Measurements from ENCODE around the gene NUP205. TPM values are rescaled to one million over a fixed set of nuclear protein-coding genes. Genes with fewer than 3 reads are reported as not detected.
A peak's percentile ranks its signal among the peaks of the same experiment; 100 is the strongest.
"Not testable (repeated sequence)": the region's sequence is repeated elsewhere in the genome, so short reads cannot be mapped to it uniquely, and the experiment has no call there.

Gene NUP205
- total RNA-seq, 1 donor, result 42.4 TPM

DNA sequence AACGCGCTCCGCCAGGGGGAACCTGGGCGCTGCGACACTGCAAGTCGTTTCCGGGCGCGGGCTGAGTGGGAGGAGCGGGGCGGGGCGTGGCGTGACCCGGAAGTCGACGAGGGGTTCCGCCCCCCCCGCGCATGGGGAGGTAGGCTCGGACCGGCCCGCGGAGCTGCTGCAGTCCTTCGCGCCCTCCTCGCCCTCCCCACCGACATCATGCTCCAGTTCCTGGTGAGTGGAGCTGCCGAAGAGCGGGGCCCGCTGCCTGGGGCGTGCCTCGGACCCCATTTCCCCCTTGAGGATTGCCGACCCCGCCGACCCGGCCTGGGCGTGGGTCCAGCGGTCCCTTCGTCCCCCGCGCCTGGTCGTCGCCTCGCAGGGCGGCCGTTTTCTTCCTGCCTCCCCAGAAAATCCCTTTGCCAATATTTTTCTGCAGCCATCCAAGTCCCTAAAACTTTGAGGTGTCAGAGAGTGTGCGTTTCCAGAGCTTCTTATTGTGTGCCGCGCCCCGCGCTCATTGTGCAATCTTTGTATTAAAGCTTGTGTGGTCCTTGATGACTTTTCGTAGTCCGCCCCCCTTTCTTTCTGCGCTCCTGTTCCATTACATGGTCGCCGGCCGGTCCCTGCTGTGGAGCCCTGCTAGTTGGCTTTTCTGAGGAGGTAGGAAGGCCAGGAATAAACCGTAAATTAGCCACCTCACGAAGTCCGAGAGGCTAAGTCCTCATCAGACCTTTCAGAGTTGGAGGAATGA, 104.8 kb downstream of the NUP205 start, which contains the start of gene STMP1:
TSS of gene STMP1 (plus strand) at position 142 of the 742 bp plus-strand sequence.
- H3K4me3 ChIP-seq (ENCODE audit: low read length), result peak within 1 kb of the TSS; percentile 97

DNA sequence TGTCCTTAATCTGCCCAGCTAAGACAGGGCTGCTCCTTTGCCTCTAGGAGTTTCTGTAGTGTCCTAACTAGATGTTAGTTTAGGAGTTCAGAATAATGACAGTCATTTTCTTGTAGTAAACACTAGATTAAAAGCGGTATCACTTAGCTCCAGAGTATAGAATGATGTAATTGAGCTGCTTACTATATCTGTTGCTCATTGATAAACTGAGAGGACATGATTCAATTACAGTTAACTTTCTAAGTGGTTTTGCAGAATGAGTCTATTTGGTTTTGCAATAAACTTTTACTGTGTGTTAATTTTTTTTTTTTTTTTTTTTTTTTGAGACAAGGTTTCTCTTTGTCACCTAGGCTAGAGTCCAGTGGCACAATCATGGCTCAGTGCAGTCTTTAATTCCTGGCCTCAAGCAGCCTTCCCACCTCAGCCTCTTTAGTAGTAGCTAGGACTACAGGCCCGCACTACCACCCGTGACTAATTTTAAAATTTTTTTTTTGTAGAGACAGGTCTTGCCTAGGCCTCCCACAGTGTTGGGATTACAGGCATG, 106.4 kb downstream of the NUP205 start:
- Histone ChIP-seq H3K4me3 (ENCODE audit: low read length) (no peak overlapping the region), H3K27me3 (ENCODE audit: insufficient read depth, low read length) (no peaks in the 10 kb centered on the region), H3K9me3 (ENCODE audit: low read depth, low read length) (no peaks in the 10 kb centered on the region), H3K4me1 (ENCODE audit: insufficient read depth, low read length) (peaks cover 53% of the 10 kb centered on the region)

More for the DNA sequence above, 104.8 kb downstream of the NUP205 start, which contains the start of gene STMP1:
- Histone ChIP-seq H3K4me1 (ENCODE audit: insufficient read depth, low read length) (peaks cover 55% of the 10 kb centered on the region), H3K27me3 (ENCODE audit: insufficient read depth, low read length) (no peaks in the 10 kb centered on the region), H3K9me3 (ENCODE audit: low read depth, low read length) (no peaks in the 10 kb centered on the region)

DNA sequence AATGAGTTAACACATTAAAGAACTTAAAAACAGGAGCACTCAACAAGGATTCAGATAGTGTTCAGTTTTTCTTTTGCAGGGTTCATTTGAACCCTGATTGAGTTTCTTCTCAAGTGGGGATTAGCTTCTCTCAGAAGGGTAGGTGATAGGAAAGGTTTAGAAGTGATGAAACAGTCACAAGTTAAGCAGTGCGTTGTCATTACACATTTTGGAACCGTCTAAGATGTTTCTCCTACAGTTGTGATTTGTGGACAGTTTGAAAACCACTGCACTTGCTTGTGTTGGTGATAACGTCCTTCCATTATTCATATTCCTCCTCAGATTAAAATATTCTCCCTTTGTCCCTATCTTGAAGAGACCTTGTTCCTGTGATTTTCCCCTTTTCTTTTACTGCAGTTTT, 107.3 kb downstream of the NUP205 start:
- no peaks in the 10 kb centered on the region for H3K9me3 ChIP-seq (ENCODE audit: low read depth, low read length)
- H3K4me3 ChIP-seq (ENCODE audit: low read length), result no peak overlapping the region
- H3K4me1 ChIP-seq (ENCODE audit: insufficient read depth, low read length), result peaks cover 43% of the 10 kb centered on the region
- no peaks in the 10 kb centered on the region for H3K27me3 ChIP-seq (ENCODE audit: insufficient read depth, low read length)

DNA sequence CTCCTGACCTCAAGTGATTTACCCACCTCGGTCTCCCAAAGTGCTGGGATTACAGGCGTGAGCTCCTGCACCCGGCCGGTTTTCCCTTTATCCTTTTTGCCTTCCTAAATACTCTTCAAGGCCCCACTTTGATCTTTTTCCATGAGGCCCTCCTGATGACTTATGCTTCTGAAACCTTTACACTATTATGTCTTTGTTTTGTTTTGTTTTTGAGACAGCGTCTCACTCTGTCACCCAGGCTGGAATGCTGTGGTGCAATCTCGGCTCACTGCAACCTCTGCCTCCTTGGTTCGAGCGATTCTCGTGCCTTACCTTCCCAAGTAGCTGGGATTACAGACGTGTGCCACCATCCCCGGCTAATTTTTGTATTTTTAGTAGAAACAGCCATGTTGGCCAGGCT, 108.4 kb downstream of the NUP205 start:
- Histone ChIP-seq H3K9me3 (ENCODE audit: low read depth, low read length) (no peaks in the 10 kb centered on the region), H3K27me3 (ENCODE audit: insufficient read depth, low read length) (no peaks in the 10 kb centered on the region), H3K4me1 (ENCODE audit: insufficient read depth, low read length) (peaks cover 42% of the 10 kb centered on the region), H3K4me3 (ENCODE audit: low read length) (no peak overlapping the region)

DNA sequence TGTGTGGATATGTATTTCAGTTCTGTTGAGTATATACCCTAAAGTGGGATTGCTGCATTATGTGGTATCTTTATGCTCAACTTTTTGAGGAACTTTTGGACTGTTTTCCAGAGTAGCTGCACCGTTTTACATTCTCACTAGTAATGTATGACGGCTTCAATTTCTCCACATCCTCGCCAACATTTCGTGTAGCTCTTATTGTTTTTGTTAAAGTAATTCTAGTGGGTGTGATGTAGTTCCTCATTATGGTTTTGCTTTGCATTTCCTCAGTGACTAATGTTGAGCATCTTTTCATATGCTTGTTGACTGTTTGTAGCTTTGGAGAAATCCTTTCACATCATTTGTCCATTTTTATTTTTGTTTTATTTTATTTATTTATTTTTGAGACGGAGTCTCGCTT, 109.1 kb downstream of the NUP205 start:
- no peaks in the 10 kb centered on the region for H3K9me3 ChIP-seq (ENCODE audit: low read depth, low read length)
- no peak overlapping the region for H3K4me3 ChIP-seq (ENCODE audit: low read length)
- H3K27me3 ChIP-seq (ENCODE audit: insufficient read depth, low read length), result no peaks in the 10 kb centered on the region
- H3K4me1 ChIP-seq (ENCODE audit: insufficient read depth, low read length), result peaks cover 39% of the 10 kb centered on the region

DNA sequence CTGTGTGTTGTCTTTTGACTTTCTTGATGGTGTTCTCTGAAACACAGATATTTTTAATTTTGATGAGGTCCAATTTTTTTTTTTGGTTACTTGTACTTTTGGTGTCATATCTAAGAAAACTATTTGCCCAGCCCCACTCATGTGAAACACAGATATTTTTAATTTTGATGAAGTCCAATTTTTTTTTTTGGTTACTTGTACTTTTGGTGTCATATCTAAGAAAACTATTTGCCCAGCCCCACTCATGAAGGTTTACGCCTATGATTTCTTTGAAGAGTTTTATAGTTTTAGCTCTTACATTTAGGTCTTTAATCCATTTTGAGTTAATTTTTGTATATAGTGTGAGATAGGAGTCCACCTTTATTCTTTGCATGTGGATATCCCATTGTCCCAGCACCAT, 109.9 kb downstream of the NUP205 start:
- not testable (repeated sequence) for H3K4me3 ChIP-seq (ENCODE audit: low read length); H3K27me3 ChIP-seq (ENCODE audit: insufficient read depth, low read length); H3K9me3 ChIP-seq (ENCODE audit: low read depth, low read length)
- H3K4me1 ChIP-seq (ENCODE audit: insufficient read depth, low read length), result peaks cover 36% of the 10 kb centered on the region

DNA sequence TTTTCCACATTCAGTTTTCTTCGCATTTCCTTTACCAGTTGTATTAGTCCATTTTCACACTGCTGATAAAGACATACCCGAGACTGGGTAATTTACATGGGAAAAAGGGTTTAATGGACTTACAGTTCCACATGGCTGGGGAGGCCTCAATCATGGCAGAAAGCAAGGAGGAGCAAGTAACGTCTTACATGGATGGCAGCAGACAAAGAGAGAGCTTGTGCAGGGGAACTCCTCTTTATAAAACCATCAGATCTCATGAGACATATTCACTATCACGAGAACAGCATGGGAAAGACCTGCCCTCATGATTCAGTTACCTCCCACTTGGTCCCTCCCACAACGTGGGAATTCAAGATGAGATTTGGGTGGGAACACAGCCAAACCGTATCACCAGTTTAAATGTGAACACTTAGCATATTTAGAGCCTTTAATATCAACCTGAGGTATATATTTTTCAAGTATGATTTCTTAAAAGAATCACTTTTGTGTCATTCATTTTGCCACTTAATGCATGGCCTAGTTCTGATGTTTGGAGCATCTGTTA, 111.2 kb downstream of the NUP205 start:
- H3K4me1 ChIP-seq (ENCODE audit: insufficient read depth, low read length), result peaks cover 23% of the 10 kb centered on the region
- not testable (repeated sequence) for H3K27me3 ChIP-seq (ENCODE audit: insufficient read depth, low read length); H3K4me3 ChIP-seq (ENCODE audit: low read length)

DNA sequence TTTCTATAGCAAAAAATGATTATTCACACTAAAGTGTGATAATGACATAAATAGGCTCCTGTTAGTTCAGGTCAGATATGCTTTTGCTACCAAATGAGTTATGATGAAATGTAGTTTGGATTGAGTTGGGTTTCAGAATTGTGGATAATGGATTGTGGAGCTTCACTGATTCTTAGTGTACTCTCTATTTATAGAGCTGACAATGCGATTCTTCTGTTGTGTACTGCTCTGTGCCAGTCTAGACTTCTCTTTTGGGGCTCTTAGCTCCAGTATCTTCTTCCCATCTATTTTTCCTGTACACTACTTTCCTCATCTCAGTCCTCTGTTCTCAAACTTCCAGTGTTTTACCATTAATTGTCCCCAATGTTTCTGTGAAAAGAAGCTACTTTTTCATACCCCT, 112.1 kb downstream of the NUP205 start:
- Histone ChIP-seq H3K4me3 (ENCODE audit: low read length) (no peak overlapping the region), H3K9me3 (ENCODE audit: low read depth, low read length) (no peaks in the 10 kb centered on the region), H3K27me3 (ENCODE audit: insufficient read depth, low read length) (no peaks in the 10 kb centered on the region), H3K4me1 (ENCODE audit: insufficient read depth, low read length) (peaks cover 16% of the 10 kb centered on the region)

More for the DNA sequence above, 111.2 kb downstream of the NUP205 start:
- H3K9me3 ChIP-seq (ENCODE audit: low read depth, low read length), result not testable (repeated sequence)

DNA sequence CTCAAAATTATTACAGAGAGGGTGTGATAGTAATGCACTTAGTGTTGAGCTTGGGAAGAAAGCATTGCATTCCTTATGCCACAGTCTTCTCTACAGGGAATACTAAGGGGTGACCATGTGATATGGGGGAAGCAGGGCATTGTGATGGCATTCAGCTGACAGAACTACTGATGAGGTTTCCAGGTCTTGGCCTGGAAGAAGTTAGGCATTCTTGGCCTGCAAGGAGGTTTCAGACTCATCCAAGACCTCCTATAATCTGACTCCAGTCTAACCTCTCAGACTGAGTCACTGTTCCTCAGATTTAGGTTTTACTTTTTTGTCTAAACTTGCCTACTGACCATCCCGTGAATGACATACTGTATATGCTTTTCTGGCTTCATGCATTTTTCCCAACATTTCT, 112.5 kb downstream of the NUP205 start:
- Histone ChIP-seq H3K4me3 (ENCODE audit: low read length) (no peak overlapping the region), H3K9me3 (ENCODE audit: low read depth, low read length) (no peaks in the 10 kb centered on the region), H3K4me1 (ENCODE audit: insufficient read depth, low read length) (peaks cover 16% of the 10 kb centered on the region), H3K27me3 (ENCODE audit: insufficient read depth, low read length) (no peaks in the 10 kb centered on the region)

DNA sequence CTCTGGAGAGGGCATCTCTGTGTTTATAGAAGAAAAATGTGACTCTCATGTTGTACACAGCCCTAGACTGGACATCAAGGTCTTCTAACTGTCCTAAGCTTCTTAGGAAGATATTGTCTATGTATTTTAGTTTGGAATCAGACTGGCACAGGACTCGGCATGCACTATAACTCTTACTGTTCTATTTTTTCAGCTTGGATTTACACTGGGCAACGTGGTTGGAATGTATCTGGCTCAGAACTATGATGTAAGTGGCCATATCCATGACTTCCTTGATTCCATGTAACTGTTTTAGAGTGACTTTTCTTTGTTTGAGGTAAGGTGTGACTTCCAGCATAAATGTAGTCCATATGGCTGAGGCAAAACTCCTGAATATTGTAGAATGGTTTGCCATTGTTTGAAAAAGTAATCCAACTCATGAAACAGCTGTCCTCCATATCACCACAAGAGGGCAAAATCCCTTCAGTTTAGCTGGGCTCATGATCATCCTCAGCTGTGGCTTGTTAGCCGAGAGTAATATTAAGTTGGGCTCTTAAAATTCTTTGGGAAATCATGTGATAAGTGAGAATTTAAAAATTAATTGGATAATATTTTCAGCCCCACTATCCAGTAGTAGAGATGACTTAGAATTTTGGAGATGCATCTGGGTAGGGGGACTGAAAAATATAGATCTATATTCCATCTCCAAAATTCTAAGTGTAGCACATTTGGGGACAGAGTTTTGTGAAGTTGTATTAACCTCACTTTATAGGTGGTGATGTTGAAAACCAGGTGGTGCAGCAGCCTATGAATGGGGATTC, 115.0 kb downstream of the NUP205 start:
- no peaks in the 10 kb centered on the region for H3K9me3 ChIP-seq (ENCODE audit: low read depth, low read length)
- no peak overlapping the region for H3K4me3 ChIP-seq (ENCODE audit: low read length)
- H3K4me1 ChIP-seq (ENCODE audit: insufficient read depth, low read length), result no peaks in the 10 kb centered on the region
- H3K27me3 ChIP-seq (ENCODE audit: insufficient read depth, low read length), result no peaks in the 10 kb centered on the region

DNA sequence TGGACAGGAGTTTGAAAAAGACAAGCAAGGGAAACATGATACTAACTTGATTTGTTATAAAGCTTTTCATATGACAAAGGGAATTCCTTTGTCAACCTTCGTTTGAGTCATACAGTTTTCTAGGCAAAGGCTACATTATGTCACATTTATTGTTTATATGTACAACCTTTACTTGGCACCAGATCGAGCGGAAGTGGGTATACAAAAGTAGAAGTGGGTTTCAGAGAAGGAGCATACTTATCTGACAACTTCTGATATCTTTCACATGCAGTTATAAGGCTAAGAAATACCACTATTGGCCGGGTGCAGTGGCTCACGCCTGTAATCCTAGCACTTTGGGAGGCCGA, 115.6 kb downstream of the NUP205 start:
- Histone ChIP-seq H3K4me3 (ENCODE audit: low read length) (no peak overlapping the region), H3K4me1 (ENCODE audit: insufficient read depth, low read length) (no peaks in the 10 kb centered on the region), H3K27me3 (ENCODE audit: insufficient read depth, low read length) (no peaks in the 10 kb centered on the region), H3K9me3 (ENCODE audit: low read depth, low read length) (no peaks in the 10 kb centered on the region)

DNA sequence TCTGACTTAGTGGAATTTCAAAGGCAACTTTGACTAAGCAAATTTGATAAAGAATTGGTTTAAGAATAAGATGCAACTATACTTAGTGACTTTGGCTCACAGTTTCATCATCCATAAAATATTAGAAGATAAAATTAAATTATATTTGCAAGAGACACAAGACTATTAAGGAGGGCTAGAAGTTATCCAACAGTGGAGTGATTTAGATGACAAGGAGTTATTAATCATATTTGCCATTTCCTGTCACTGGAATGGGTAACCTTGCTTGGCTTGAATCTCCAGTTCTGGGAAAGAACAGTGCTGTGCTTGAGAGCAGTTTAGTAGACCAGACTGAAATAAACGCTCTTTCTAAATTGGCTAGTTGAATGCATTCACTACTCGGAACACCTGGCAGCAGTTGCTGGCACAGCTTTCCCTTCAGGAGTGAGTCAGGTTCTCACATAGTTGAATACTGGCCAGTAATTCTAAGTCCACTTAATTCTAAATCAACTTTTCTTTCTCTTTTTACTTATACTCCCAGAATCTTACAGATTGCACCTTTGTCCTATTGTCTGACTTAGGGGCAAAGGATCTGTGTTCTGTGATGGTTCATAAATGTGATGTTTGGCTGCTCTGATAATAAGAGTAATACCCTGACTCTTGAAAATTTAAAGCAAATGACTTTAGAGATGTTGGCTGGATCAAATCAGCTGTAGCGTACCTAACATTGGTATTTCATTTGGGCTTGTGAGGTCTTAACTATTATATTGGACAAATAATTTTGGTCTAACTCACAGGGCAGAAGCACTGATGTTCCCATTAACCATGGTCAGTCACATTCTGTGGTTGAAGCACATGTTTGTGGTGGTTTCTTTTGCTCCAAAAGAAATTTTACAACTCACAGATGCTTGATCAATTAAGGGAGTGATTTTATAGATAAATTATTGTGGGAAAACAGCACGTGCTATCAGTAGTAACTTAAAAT, 121.2 kb downstream of the NUP205 start:
- H3K4me3 ChIP-seq (ENCODE audit: low read length), result no peak overlapping the region
- no peaks in the 10 kb centered on the region for H3K4me1 ChIP-seq (ENCODE audit: insufficient read depth, low read length)
- no peaks in the 10 kb centered on the region for H3K27me3 ChIP-seq (ENCODE audit: insufficient read depth, low read length)
- no peaks in the 10 kb centered on the region for H3K9me3 ChIP-seq (ENCODE audit: low read depth, low read length)

DNA sequence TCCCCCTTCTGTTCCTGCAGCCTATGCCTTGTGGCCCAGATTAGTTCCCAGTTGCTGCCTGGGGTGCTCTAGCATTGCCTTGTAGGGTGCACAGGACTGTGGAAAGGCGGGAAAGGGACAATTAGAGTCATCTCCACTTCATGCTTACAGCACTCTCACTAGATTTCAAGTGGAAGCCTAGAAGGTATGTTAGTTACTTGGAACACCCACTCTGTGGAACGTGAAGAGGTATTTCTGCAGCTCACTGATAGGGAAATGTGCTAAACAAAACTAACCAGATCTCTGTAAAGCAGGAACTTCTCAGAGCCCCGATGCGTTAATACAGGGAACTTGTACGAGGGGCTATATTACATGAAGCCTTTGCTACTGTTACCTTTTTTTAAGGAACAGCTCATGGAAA, 124.0 kb downstream of the NUP205 start:
- no peaks in the 10 kb centered on the region for H3K4me1 ChIP-seq (ENCODE audit: insufficient read depth, low read length)
- H3K9me3 ChIP-seq (ENCODE audit: low read depth, low read length), result no peaks in the 10 kb centered on the region
- no peak overlapping the region for H3K4me3 ChIP-seq (ENCODE audit: low read length)
- H3K27me3 ChIP-seq (ENCODE audit: insufficient read depth, low read length), result no peaks in the 10 kb centered on the region

DNA sequence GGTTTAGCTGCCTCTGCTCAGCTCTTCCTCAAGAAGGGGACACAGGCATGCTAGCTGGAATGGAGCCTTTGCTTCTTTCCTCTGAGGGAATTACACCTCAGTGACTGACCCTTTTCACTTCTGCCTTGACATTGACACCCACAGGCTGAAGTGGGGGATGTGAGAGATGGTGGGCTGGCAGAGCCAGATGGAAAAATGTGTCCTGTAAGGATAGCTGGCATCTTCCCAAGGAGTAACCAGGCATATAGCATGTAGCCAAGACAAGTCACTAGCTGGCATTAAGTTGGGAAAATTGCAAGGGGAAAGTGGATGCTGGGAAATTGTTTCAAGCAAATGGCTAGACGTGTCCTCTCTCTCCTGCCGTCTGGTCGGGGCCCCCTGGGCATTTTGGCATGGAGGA, 124.5 kb downstream of the NUP205 start:
- H3K4me3 ChIP-seq (ENCODE audit: low read length), result no peak overlapping the region
- no peaks in the 10 kb centered on the region for H3K9me3 ChIP-seq (ENCODE audit: low read depth, low read length)
- H3K27me3 ChIP-seq (ENCODE audit: insufficient read depth, low read length), result no peaks in the 10 kb centered on the region
- no peaks in the 10 kb centered on the region for H3K4me1 ChIP-seq (ENCODE audit: insufficient read depth, low read length)

Measured in mononuclear cell (primary cell).